ENCODE measurements around the gene ANKS3.

The ANKS3 gene

GRCh38 chr16:4646773-4647643 is 87.1 kb downstream of the ANKS3 start:
- DNase-seq (ENCODE audit: low spot score), result no peak

Measured in putamen (tissue), 1 donor.